ENCODE results near the gene AKAP13.

AKAP13 gene

DNA sequence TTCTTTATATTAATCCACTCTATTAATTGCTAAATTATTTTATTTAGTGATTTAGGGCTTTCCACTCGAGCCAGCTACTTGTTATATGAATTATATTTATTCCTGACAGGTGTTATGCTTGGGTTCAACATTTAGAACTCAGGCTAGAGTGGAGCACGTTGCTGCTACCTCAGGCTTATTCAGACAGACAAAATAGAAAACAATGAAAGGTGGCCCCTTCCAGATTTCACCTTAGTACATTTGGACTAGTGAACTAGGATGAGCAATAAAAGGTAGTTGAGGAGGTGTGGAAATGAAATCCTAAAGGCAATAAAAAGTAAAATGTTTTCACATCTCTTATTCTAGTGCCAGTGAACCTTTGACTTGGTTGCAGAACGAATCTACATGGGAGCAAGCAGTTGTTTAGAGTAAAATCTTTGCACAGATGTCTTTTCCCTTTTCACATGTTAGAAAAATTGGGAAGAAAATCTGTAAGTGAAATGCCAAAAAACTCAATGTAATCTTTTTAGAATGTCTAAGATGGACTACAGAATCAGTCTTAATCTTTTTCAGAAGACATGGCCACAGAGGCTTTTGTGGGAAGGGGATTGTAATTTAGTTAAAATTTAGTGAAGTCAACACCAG, 63.8 kb downstream of the AKAP13 start:
- DNase-seq (ENCODE audit: low spot score), result no peak

DNA sequence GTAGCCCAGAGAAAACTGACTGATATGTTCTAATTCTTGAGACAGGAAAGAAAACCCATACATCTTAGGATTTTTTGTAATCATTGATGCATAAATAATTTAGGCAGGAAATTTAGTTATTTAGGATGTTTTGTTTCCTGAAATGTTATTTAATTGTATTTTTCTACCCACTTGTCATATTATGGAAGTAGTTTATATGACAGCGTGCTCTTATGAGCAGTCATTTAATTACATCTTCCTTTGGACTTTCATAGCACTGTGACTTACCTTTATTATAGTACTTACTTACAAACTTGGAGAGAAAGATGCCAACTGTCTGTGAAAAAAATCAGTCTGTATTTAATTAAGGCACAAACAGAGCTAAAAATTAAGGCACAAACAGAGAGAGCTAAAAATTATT, 65.0 kb downstream of the AKAP13 start:
- no peak for DNase-seq (ENCODE audit: low spot score)

DNA sequence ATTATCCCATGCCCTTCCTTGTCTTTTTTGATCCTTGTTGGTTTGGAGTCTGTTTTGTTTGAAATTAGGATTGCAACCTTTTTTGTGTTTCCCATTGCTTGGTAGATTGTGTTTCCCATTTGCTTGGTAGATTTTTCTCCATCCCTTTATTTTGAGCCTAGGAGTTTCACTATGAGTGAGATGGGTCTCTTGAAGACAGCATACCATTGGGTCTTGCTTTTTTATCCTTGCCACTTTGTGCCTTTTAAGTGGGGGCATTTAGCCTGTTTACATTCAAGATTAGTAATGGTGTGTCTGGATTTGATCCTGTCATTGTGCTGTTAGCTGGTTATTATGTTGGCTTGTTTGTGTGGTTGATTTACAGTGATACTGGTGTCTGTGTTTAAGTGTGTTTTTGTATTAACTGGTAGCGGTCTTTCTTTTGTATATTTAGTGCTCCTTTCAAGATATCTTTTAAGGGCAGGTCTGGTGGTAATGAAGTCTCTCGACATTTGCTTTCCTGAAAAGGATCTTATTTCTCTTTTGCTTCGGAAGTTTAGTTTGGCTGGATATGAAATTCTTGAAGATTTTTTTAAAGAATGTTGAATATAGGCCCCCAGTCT, 70.8 kb downstream of the AKAP13 start:
- DNase-seq (ENCODE audit: low spot score), result no peak

DNA sequence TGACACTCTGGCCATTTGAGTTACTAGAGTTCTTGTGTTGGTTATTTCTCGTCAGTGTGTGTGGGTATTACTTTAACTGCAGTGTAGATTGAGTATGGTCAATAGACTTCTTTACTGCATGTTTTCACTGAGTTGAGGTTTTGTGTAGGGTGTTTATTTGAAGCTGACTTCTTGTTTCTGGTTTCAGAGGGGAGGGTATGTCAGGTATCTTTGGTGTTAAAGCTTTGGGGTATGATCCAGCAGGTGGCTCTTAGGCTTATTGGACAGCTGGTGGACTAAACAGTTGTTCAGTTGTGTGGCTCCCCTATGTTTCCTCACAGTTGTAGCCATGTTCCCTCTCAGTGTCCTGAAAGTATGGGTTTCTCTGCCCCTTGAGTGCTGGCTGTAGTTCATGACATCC, 72.0 kb downstream of the AKAP13 start:
- no peak for DNase-seq (ENCODE audit: low spot score)

DNA sequence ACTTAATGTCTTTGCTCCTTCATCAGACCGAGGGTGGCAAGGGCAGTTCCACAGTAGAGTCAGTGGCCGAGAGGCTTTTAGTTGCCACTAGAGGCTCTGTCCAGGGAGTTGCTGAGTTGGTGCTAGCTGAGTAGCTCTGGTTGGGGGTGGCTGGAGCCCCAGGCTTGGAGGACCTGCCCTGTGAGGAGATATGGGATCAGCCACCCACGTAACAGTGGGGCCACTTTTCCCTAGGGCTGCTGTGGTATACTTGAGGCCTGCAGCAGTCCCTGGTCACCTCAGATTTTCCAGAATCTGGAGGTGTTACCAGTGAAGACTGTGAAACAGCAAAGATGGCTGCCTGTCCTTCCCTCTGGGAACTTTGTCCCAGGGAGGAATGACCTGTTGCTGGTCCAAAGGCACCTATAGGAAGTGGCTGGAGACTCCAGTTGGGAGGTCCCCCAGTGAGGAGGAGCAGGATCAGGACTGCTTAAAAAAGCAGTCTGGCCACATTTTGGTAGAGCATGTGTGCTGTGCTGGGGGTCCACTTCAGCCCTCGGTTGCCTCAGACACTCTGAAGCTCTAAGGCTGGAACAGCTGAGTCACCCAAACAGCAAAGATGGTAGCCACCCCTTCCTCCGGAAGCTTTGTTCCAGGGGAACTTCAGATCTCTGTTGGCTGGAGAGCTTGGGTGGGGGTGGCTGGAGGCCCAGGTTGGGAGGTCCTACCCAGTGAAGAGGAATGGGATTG, 72.9 kb downstream of the AKAP13 start:
- no peak for DNase-seq (ENCODE audit: low spot score)

DNA sequence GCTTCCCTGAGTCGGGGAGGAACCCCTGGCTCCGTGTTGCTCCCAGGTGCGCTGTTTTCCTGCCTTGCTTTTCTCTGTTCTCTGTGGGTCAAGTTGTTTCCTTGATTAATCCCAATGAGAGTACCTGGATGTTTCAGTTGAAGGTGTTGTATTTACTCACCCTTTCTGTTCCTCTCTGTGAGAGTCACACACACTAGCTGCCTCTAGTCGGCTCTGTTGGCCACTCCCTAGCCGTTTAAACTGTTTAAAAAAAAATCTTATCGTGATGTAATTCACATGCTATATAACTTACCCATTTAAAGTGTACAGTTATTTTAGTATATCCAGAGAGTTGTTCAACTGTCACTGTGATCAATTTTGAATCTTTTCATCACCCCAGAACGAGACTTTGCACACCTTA, 74.0 kb downstream of the AKAP13 start:
- DNase-seq (ENCODE audit: low spot score), result no peak

DNA sequence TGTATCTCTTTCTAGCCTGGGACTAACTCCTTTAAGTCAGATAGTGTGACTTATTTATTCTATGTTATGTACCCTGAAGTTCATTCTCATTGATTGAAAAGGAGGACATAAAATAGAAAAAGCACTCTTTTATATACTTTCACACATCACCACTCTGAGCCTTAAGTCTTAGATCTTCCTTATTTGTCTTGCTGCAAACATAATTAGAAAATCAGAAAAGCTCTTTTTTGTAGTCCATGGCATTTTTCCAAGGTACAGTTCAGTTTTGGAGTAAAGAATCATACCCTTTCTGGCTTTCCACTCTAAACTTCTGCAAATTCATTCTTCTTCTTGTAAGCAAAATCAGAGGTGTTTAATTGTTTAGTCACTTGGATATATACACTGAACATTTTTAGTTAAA, 75.5 kb downstream of the AKAP13 start:
- no peak for DNase-seq (ENCODE audit: low spot score)

DNA sequence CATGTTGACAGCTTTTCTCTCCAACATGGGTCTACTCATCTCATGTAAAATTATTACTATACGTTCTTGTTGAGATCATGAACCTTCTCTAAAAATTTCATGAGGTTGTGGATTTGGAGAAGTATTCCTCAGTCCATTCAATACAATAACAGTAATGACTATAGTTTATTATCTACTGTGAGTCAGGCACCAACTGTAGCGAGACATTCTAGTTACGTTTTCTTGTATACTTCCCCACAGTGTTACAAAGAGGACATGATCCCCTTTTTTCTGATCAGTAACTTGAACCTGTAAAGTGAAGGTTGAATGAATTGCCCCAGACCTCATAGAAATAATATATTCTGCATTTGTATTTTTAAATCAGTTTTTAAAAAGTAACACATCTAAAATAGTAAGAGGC, 76.4 kb downstream of the AKAP13 start:
- DNase-seq (ENCODE audit: low spot score), result no peak

DNA sequence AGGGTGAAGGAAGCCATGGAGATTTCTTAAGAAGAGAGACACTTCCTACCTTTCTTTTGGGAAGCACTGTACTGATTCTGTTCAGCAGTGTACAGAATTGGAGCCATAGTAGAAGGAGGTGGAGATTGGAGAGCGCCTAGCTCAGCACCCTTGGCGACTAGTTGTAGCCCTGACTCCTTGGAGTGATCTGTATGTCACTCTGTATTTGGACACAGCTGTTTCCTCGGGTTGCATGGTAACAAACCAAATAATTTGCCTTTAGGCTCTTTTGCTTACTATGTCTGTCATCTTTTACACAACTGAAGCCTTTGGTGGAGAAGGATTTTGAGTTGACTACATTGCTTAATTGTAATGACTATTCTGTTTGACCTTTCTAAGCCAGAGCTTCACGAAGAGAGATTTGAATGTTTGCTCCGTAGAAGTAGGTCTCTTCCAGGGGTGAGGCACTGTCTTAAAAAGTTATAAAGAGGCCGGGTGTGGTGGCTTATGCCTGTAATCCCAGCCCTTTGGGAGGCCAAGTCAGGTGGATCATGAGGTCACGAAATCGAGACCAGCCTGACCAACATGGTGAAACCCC, 77.1 kb downstream of the AKAP13 start:
- DNase-seq (ENCODE audit: low spot score), result no peak

DNA sequence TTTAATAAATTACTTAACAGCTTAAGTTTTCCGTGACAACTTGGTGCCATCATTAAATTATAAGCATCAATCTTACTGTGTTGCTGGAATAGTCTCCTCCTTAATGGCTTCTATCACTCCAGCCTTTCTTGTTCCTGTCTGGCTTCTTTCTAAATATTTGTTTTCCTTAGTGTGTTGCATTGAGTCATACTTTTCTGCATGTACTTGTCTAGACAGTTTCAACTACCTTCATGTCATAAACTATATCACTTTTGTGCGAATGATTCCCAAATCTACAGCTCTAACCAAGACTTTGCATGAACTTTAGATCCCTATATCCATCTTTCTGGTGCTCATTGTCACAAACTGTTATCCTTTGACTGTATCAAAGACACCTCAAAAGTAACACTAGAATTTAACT, 78.4 kb downstream of the AKAP13 start:
- DNase-seq (ENCODE audit: low spot score), result no peak

DNA sequence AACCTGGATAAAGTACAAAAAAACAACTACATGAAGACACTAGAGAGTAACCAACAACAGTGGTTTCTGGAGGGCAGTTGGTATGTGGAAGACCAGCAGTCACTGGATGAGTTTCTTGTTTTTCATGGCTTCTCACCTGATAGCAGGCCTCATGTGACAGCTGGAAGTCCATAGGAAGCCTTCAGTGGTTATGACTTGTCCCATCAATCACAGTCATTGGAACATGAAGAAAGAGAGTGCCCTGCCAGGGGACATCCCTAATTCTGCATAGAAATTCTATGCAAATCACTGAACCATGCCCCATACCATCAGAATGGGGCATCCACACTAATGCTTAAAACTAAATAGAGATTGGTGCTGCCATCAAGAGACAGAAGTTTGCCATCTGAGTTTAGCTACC, 81.6 kb downstream of the AKAP13 start:
- no peak for DNase-seq (ENCODE audit: low spot score)

DNA sequence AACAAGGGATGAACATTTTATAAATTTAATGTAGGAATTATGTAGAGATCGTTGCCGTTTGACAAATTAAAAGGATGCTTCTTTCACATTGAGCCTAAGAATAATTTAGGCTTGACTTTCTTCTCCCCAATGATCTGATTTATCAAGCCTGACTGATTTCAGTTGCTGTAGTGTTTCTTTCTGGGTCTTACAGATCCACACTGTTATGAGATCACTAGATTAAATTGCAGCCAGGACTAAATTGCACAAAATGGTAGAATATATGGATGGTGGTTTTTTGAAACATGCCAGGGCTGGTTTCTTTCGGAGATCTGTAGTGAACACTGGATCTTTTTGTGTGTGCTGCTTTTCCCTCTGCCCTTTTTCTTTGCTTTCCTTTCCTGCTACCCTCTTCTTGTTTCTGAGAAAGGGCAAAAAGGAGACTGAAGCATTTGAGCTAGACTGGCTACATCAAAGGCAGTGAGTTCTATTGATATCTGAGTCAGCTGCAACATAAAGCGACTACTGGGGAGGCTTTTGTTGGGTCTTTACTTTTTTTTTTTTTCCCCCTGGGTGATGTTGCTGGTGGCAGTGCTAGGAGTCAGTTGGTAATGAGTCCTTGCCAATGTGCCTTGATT, 83.0 kb downstream of the AKAP13 start:
- no peak for DNase-seq (ENCODE audit: low spot score)

DNA sequence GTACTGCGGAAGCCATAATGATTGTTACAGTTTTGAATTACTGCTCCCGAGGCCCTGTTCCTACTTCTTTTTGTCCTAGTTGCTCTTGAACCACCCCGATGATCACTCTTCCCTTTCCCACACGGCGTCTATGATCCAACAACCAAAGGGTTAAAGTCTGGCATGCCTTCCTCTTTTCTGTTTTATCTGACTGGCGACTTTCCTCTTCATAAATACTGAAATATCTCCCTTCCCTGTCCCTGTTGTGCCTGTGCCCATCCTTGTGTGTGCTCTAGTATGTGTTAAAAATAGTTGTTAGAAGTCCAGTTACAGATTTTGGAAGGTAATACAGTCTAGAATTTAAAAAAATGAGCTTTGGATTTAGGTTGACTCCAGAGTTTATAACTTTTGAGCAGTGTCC, 83.6 kb downstream of the AKAP13 start:
- DNase-seq (ENCODE audit: low spot score), result no peak

DNA sequence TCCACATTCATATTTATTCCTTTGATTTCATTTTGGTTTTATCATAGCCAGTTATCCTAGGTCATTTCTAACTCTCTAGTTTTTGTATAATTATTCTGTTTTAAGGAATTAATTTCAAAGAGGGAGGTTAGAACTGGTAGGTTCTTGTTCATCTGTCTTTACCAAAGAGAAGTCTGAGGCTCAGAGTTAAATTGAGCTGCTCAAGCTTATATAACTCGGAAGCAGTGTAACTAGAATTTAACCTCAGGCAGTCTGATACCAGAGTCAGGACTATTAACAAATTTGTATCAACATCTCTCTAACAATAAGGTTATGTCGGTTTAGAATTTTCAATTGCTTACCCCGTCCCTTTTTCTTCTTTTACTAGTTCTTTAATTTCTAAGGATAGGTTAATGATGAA, 84.1 kb downstream of the AKAP13 start:
- no peak for DNase-seq (ENCODE audit: low spot score)

DNA sequence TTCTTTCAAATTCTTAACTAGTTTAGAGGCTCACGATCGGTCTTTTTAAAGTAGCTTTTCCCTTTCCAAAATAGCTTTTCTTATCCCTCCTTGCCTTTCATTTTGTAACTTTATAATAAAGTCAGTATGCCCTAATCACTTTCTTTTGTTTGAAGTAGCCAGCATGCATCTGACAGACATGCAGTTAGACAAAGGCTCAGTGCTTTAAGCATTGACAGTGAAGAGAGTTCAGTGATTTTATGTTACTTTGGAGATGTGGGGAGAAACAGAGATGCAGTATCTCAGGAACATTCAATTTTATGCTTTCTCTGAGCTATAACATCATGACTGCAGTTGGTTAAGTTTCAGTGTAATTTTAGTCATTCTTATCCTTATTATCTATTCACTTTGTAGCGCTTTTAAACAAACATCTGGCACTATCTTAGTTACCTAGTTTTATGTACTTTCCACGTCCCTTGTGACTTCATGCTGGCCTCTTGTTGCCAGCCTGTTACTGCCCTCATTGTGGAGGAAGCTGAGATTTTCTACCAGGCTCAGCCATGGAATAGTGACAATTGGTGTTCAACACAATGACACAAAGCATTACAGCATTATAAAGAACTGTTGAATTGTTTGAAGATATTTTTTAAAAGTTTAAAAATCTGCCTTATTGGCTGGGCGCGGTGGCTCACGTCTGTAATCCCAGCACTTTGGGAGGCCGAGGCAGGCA, 90.3 kb downstream of the AKAP13 start:
- DNase-seq (ENCODE audit: low spot score), result no peak

DNA sequence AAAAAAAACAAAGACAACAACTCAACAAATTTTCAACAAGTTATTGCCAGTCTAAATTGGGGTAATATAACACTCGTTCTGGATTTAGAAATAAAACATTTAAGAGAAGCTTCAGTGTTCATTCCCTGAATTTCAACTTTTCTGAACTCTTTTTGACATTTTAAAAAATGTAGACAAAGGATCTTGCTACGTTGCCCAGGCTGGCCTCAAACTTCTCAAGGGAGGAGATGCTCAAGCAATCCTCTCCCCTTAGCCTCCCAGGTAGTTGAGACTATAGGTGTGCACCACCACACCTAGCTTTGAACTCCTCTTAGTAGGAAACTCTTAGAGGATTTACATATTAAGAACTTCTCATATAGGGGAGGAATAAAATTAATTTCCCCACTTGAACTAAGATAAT, 91.9 kb downstream of the AKAP13 start:
- DNase-seq (ENCODE audit: low spot score), result no peak

DNA sequence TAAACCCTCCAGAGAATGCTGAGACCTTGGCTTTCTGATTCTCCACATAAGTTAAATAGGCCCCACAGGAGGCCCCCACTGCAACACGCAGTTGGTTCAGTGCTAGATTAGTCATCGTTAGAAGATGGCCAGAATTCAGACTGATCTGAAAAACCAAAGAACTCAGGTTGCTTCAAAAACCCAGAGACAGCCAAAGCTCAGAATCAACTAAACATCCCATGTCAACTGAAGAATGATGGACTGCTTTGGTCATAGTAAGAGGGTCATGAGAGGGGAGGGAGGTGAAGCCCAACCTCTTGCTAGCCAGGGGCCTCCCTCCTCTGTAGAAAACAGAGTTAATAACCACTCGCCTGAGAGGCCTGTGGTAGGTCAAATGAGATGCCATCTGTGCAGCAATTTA, 93.1 kb downstream of the AKAP13 start:
- no peak for DNase-seq (ENCODE audit: low spot score)

DNA sequence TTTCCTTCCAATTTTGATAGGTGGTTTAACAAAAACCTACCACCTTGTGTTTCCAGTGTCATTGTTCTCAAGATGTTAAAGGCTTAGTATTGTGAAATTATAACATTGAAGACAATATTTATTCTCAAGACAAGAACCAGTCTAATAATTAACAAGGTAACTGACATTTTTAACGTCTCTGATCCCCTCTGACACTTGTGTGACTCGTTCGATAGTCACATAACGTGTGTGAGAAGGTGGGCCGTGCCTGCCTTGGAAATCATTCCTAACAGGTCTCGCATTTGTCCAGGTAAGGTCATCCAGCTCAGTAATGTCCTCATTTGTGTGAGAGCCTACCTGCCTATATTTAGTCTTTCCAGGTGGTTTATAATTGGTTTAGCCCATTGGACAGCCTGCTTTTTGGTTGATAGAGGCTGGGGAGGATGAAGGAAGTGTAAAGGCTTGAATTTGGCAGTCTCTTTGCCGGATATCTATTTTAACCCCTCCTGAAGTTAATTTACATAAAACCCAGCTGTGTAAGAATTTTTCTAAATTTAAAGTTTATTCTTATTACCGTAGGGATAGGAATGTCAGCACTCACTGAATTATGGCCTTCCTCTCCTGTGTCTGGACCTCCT, 94.4 kb downstream of the AKAP13 start:
- no peak for DNase-seq (ENCODE audit: low spot score)

DNA sequence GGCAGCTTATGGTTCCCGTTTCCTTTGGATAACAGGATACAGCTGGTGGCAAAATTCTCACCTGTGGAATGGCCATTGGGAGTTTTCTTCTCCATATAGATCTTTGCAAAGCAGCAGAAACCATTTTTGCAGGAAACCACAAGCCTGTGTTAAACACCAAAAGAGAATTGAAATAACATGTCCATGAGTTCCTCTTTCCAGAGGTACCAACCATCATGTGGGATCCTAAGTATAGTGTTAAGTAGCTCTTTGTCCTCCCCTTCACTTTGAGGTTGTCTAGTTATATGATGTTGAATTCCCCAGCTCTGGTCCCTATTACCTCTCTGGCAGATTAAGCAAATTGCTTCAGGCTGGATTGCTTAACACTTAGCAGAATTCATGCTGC, 94.9 kb downstream of the AKAP13 start:
- DNase-seq (ENCODE audit: low spot score), result peak; percentile 65

DNA sequence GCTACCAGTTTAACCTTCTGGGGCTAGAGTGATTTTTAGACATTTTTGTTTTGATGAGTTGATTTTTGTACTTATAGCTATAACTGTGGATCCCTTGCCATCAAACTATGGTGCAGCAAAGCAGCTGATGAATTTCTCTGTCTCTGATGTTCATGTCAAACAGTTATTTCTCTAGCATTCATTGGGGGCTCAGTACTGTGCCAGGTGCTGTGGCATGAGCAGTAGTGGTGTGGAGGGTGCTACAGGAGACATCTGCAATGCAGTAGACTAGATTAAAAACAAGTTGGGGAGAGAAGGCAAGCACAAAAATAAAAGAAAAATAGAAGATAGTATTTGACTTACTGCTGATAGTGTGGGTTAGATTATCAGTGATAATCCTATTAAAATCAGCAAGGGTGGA, 95.3 kb downstream of the AKAP13 start:
- no peak for DNase-seq (ENCODE audit: low spot score)

DNA sequence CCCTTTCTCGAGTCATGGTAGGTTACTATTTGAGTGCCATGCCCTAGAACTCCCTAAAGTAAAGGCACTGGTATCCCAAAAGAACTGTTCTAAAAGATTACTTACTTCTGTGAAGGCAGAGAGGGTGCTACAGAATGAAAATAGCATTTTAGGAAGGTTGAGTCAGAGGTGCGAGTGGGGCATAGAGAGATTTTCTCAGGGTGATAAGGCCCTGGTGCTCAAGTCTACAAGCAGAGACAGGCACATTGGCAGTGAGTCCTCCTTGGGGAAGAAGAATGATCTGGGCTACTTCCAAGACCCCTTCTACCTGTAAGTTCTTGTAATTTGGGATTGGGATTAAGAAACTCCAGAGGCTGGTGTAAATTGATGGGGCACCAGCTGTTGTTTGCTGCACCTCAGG, 96.7 kb downstream of the AKAP13 start:
- DNase-seq (ENCODE audit: low spot score), result no peak

DNA sequence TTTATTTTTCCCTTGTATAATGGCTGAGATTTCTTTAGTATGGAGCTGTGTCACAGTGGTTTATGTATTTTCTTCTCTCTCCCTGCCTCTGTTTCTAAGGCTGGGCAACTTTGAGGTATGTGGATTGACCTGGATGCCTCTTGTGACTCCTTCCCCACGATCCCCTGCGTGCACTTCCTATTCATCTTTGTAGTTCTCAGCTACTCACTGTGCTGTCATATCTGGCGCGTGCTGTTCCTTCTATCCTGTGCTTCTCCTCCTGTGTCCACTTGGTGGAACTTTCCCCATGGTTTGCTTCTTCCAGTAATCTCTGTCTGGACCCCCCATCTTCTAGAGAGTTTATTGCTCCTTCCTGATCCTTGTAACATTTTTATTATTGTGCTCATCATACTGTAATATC, 97.3 kb downstream of the AKAP13 start:
- no peak for DNase-seq (ENCODE audit: low spot score)
